ENCODE measurements around the gene SLC12A1.

GRCh38 chr15:48176957-48177356 is 29.1 kb upstream of the SLC12A1 start:
- TF ChIP-seq PPARA (CRISPR knock-in tag; IDR thresholded peaks at IDR 0.05; ENCODE audit: borderline replicate concordance): no peak
- no peak for TF ChIP-seq ARNTL (CRISPR knock-in tag; IDR thresholded peaks at IDR 0.05; ENCODE audit: borderline replicate concordance, low read depth)
- TF ChIP-seq TSHZ2 (CRISPR knock-in tag; IDR thresholded peaks at IDR 0.05): no peak
- TF ChIP-seq ZFP30 (CRISPR knock-in tag; IDR thresholded peaks at IDR 0.05): no peak
- no peak for TF ChIP-seq ZC3H10 (CRISPR knock-in tag; IDR thresholded peaks at IDR 0.05)
- no peak for TF ChIP-seq OSR1 (CRISPR knock-in tag; IDR thresholded peaks at IDR 0.05)
- TF ChIP-seq ZFP3 (CRISPR knock-in tag; IDR thresholded peaks at IDR 0.05): no peak
- TF ChIP-seq PATZ1 (CRISPR knock-in tag; IDR thresholded peaks at IDR 0.05; ENCODE audit: borderline replicate concordance): no peak
- TF ChIP-seq TOX (CRISPR knock-in tag; IDR thresholded peaks at IDR 0.05; ENCODE audit: borderline replicate concordance): no peak
